Upper lobe of right lung (tissue), 1 donor: ENCODE results near the gene C14orf93. TPM values are rescaled to one million over a fixed set of nuclear protein-coding genes. Genes with fewer than 3 reads are reported as not detected.

Experiments used
- ATAC-seq: fragments of 200-7000 bp; cut with Tn5 transposase; one replicate; pipeline ENCODE4 v1.9.1; 2020; ENCODE audit warnings: mild to moderate bottlenecking, moderate library complexity
- DNase-seq: peaks from one replicate; pipeline ENCODE4 v3.0.0-alpha.2; 2020
- H3K27ac ChIP-seq: fragments of 200-600 bp; one replicate; pipeline ENCODE4 v1.8.0; 2022
- H3K27me3 ChIP-seq: fragments of 200-600 bp; one replicate; pipeline ENCODE4 v1.8.0; 2022; ENCODE audit warnings: mild to moderate bottlenecking
- H3K36me3 ChIP-seq: fragments of 200-600 bp; one replicate; pipeline ENCODE4 v1.8.0; 2022
- H3K4me1 ChIP-seq: fragments of 200-600 bp; one replicate; pipeline ENCODE4 v1.8.0; 2022
- H3K4me3 ChIP-seq: fragments of 200-600 bp; one replicate; pipeline ENCODE4 v1.8.0; 2022; ENCODE audit warnings: mild to moderate bottlenecking
- H3K9me3 ChIP-seq: fragments of 200-600 bp; one replicate; pipeline ENCODE4 v1.8.0; 2022
- intact Hi-C: fragments of 100-400 bp; cut with DNase I; formaldehyde crosslinking; loops from one replicate; pipeline ENCODE4 v1.11.0; 2022
- total RNA-seq: library from RNA; stranded (reverse); fragmentation: NEBNext Ultra II Directional; extraction: Animal tissue kit (Norgen Biotek cat#: 25700); gene quantifications from one replicate; pipeline ENCODE4 v1.2.1, GENCODE V29; 2021
- TF ChIP-seq, protein P1 (sequence below): fragments of 200-600 bp; IDR thresholded peaks from one replicate; pipeline ENCODE4 v1.8.0; 2022; ENCODE audit warnings: antibody characterized with exemption
- donor health status: DM: no; HTN: yes; CAD: no; lungs with severe emphysema.

C14orf93 gene
- total RNA-seq, 1 donor from 2014 or later = 8.4 TPM

DNA sequence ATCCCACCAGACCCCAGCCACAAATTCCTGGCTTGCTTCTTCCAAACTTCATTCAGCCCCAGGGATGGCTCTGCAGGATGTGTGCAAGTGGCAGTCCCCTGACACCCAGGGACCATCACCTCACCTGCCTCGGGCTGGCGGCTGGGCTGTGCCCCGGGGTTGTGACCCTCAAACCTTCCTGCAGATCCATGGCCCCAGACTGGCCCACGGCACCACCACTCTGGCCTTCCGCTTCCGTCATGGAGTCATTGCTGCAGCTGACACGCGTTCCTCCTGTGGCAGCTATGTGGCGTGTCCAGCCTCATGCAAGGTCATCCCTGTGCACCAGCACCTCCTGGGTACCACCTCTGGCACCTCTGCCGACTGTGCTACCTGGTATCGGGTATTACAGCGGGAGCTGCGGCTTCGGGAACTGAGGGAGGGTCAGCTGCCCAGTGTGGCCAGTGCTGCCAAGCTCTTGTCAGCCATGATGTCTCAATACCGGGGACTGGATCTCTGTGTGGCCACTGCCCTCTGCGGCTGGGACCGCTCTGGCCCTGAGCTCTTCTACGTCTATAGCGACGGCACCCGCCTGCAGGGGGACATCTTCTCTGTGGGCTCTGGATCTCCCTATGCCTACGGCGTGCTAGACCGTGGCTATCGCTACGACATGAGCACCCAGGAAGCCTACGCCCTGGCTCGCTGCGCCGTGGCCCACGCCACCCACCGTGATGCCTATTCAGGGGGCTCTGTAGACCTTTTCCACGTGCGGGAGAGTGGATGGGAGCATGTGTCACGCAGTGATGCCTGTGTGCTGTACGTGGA, 32.4 kb upstream of the C14orf93 start, which contains the start of gene PSMB11:
Gene PSMB11, plus strand, starts transcription at position 51 of the 804 bp plus-strand sequence. Its CDS starts 14 bp downstream, at position 65.
- Histone ChIP-seq H3K4me3 (no peak within 1 kb of the TSS), H3K36me3 (no peaks in the 10 kb centered on the region), H3K27me3 (no peaks in the 10 kb centered on the region), H3K27ac (no peak within 1 kb of the TSS), H3K9me3 (no peaks in the 10 kb centered on the region), H3K4me1 (peaks cover 12% of the 10 kb centered on the region)
- intact Hi-C loops = no loop called here
- no peak for ATAC-seq
- no peak for DNase-seq
- TF ChIP-seq, protein P1, sequence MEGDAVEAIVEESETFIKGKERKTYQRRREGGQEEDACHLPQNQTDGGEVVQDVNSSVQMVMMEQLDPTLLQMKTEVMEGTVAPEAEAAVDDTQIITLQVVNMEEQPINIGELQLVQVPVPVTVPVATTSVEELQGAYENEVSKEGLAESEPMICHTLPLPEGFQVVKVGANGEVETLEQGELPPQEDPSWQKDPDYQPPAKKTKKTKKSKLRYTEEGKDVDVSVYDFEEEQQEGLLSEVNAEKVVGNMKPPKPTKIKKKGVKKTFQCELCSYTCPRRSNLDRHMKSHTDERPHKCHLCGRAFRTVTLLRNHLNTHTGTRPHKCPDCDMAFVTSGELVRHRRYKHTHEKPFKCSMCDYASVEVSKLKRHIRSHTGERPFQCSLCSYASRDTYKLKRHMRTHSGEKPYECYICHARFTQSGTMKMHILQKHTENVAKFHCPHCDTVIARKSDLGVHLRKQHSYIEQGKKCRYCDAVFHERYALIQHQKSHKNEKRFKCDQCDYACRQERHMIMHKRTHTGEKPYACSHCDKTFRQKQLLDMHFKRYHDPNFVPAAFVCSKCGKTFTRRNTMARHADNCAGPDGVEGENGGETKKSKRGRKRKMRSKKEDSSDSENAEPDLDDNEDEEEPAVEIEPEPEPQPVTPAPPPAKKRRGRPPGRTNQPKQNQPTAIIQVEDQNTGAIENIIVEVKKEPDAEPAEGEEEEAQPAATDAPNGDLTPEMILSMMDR = no peak

DNA sequence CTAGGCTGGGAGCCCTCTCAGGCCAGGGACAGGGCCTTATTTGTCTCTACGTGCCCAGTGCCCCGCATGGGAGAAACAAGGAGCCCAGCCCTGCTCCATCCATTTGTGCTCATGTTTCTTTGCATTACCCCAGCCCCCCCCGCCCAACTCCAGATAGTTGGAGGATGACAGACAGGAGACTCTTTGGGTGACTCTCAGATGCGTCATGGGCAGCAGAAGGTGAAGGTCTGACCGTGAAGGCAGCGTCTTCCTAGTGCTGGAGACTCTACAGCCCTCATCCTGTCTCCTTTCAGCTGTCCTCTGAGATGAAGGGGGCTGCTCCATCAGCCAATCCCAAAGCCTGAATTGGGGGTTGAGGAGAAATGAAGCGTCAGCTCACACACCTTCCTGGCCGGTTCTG, 31.8 kb upstream of the C14orf93 start:
- Histone ChIP-seq H3K4me3 (no peak overlapping the region), H3K36me3 (no peaks in the 10 kb centered on the region), H3K4me1 (peaks cover 12% of the 10 kb centered on the region), H3K9me3 (no peaks in the 10 kb centered on the region), H3K27ac (no peak overlapping the region), H3K27me3 (no peaks in the 10 kb centered on the region)
- ATAC-seq (no peak), DNase-seq (no peak)
- TF ChIP-seq, protein P1 = no peak
- intact Hi-C loops = no loop called here

DNA sequence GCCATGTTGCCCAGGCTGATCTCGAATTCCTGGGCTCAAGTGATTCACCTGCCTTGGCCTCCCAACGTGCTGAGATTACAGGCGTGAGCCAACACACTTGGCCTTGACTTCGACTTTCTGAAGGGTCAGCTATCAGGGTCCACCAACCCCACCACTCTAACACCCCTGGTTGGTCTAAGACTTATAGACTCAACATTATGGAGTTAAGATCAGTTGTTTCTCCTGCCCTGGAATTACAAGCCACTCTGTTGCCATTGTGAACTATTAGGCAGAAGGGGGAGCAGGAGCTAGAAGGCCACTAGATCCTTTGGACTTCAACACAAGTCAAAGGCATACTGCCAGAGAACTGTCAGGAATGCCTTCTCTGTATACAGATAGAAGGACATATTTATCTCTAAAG, 30.2 kb upstream of the C14orf93 start:
- Histone ChIP-seq H3K36me3 (no peaks in the 10 kb centered on the region), H3K9me3 (no peaks in the 10 kb centered on the region), H3K4me3 (no peak overlapping the region), H3K27ac (no peak overlapping the region), H3K4me1 (peaks cover 3% of the 10 kb centered on the region), H3K27me3 (no peaks in the 10 kb centered on the region)
- intact Hi-C loops = no loop called here
- DNase-seq (no peak), ATAC-seq (no peak)
- TF ChIP-seq, protein P1 = no peak

DNA sequence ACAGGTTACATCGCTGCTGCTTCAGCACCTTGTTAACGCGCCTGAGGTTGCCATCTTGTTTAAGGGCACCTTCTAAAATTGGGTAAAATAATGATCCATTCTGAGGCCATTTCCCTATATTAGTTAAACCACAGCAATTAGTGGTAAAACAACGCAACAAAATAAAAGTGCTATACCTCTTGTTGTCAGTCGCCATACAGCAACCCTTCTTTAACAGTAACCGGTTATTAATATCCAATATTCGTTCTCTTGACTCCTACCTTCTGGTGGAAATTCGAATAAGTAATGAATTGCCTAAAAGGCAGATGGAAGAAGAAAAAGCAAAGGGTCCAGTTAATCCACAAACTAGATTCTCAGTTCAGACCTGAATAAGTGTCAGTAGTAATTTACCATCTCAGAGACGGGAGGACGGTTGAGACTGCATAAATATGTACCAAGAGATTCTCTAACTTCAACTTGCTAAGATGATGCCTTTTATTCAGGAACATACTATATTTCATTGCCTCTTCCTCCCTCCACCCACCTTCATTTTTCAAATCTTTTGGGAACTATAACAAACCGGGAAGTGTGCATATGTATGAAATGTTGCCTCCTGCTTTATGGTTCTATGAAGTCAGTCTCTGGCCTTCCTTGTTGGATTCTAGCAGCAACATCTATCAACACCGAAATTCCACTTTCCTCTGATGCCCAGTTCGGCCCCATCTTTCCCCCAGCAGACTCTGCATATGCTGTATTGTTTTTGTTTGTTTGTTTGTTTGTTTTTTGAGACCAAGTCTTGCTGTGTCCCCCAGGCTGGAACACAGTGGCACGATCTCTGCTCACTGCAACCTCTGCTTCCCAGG, 25.6 kb upstream of the C14orf93 start:
- DNase-seq = no peak
- peaks cover 26% of the 10 kb centered on the region for H3K36me3 ChIP-seq
- peak overlapping the region; percentile 69 for H3K4me3 ChIP-seq
- intact Hi-C loops = no loop called here
- TF ChIP-seq, protein P1 = no peak
- no peaks in the 10 kb centered on the region for H3K9me3 ChIP-seq
- ATAC-seq = no peak
- H3K27me3 ChIP-seq = no peaks in the 10 kb centered on the region
- peak overlapping the region; percentile 96 for H3K27ac ChIP-seq
- H3K4me1 ChIP-seq = peaks cover 8% of the 10 kb centered on the region

DNA sequence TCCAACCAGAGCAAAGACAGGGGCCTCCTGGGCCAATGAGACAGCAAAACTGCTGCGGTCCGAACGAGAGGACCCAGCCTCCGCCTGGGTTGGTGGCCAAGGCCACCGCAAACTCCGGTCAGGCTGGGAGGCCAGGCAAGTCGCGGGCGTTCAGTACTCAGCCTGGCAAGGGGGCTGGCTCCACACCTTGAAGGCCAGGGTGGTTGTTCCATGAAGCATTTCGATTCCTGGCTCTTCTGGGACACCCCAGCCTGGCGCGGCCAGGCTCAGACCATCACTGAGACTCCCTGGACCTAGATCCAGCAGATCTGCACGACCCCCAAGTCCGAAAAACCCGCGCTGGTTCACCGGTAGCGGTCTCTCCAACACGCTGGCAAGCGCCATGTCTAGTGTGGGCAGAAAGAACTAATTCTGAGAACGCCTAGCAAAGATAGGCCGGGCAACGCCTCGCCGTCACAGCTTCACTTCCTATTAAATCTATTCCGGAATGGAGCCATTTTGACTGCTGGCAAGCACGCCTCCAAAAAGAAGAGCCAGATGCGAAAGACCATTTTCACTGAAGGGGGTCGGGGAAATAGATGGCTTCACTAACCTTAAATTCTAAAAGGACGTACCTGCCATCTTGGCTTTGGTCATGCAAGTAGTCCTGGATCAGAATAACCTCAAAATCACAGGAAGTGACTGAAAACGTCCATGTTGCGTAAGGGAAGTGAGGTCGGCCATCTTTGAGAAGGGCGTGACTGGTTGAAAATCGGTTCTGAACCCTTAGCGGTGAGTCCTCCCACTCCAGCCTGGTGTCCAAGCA, 24.8 kb upstream of the C14orf93 start, which contains the start of gene PSMB5:
Gene PSMB5, minus strand, starts transcription at position 403 of the 805 bp plus-strand sequence. Its CDS starts 19 bp downstream, at position 384.
- Histone ChIP-seq H3K4me1 (peaks cover 8% of the 10 kb centered on the region), H3K27ac (peak within 1 kb of the TSS; percentile 96), H3K4me3 (peak within 1 kb of the TSS; percentile 69), H3K36me3 (peaks cover 32% of the 10 kb centered on the region), H3K27me3 (no peaks in the 10 kb centered on the region), H3K9me3 (no peaks in the 10 kb centered on the region)
- intact Hi-C loops = no loop called here
- TF ChIP-seq, protein P1 = no peak
- DNase-seq (peak; percentile 92), ATAC-seq (peak; percentile 98)
